HepG2 (cell line): ENCODE data around the gene RNF114. TPM values are rescaled to one million over a fixed set of nuclear protein-coding genes. Genes with fewer than 3 reads are reported as not detected.

Experiments used
- AGO1 ChIP-seq: fragments of 200-400 bp; formaldehyde crosslinking; IDR thresholded peaks from 2 replicates; pipeline ENCODE4 v1.6.1; 2017; ENCODE audit warnings: mild to moderate bottlenecking, low read depth, low read length, moderate library complexity; ENCODE audit not compliant: poor library complexity, severe bottlenecking
- ARNT ChIP-seq: fragments of 450-650 bp; IDR thresholded peaks from 2 replicates; pipeline ENCODE4 v1.6.1; 2017
- ATF2 ChIP-seq: sonication (generic); formaldehyde crosslinking; IDR thresholded peaks from 2 replicates; pipeline ENCODE4 v1.4.0; 2020; ENCODE audit warnings: missing genetic modification reagents
- ETV6 ChIP-seq: sonication (generic); formaldehyde crosslinking; conservative IDR thresholded peaks from 2 replicates; pipeline ENCODE4 v1.4.0; 2020; ENCODE audit warnings: missing genetic modification reagents
- HDAC1 ChIP-seq: sonication (generic); formaldehyde crosslinking; IDR thresholded peaks from 2 replicates; pipeline ENCODE4 v1.5.1; 2020; ENCODE audit warnings: mild to moderate bottlenecking, missing genetic modification reagents
- HNRNPK ChIP-seq: fragments of 200-400 bp; formaldehyde crosslinking; IDR thresholded peaks from 2 replicates; pipeline ENCODE4 v1.6.1; 2018; ENCODE audit warnings: low read length, low read depth, moderate library complexity, mild to moderate bottlenecking; ENCODE audit not compliant: poor library complexity, severe bottlenecking
- KDM3A ChIP-seq: IDR thresholded peaks from 2 replicates; pipeline ENCODE4 v1.6.1; 2018; ENCODE audit warnings: low read depth, missing compliant biosample characterization
- NKX3-1 ChIP-seq: sonication (generic); formaldehyde crosslinking; IDR thresholded peaks from 2 replicates; pipeline ENCODE4 v1.5.0; 2020; ENCODE audit warnings: missing genetic modification reagents
- PHF21A ChIP-seq: sonication (generic); formaldehyde crosslinking; IDR thresholded peaks from 2 replicates; pipeline ENCODE4 v1.5.0; 2020; ENCODE audit warnings: mild to moderate bottlenecking, missing genetic modification reagents
- RFX1 ChIP-seq: fragments of 450-650 bp; IDR thresholded peaks from 2 replicates; pipeline ENCODE4 v1.6.1; 2017
- SOX5 ChIP-seq: IDR thresholded peaks from 2 replicates; pipeline ENCODE4 v1.6.1; 2016; ENCODE audit warnings: borderline replicate concordance
- SP140L ChIP-seq: sonication (generic); formaldehyde crosslinking; IDR thresholded peaks from 2 replicates; pipeline ENCODE4 v1.4.0; 2020; ENCODE audit warnings: missing genetic modification reagents, borderline replicate concordance
- STAT6 ChIP-seq: sonication (generic); formaldehyde crosslinking; IDR thresholded peaks from 2 replicates; pipeline ENCODE4 v1.4.0; 2020; ENCODE audit warnings: missing genetic modification reagents, mild to moderate bottlenecking, borderline replicate concordance
- TBX2 ChIP-seq: sonication (generic); formaldehyde crosslinking; IDR thresholded peaks from 2 replicates; pipeline ENCODE4 v1.5.0; 2020; ENCODE audit warnings: missing genetic modification reagents, mild to moderate bottlenecking, borderline replicate concordance
- ZC3H4 ChIP-seq: sonication (generic); formaldehyde crosslinking; IDR thresholded peaks from 2 replicates; pipeline ENCODE4 v1.4.0; 2020; ENCODE audit warnings: missing genetic modification reagents, borderline replicate concordance
- ZMYM2 ChIP-seq: sonication (generic); formaldehyde crosslinking; IDR thresholded peaks from 2 replicates; pipeline ENCODE4 v1.8.0; 2022; ENCODE audit warnings: mild to moderate bottlenecking, missing genetic modification reagents
- ZNF12 ChIP-seq: sonication (generic); formaldehyde crosslinking; IDR thresholded peaks from 2 replicates; pipeline ENCODE4 v1.5.0; 2020; ENCODE audit warnings: missing genetic modification reagents
- ZNF280D ChIP-seq: sonication (generic); formaldehyde crosslinking; IDR thresholded peaks from 2 replicates; pipeline ENCODE4 v1.5.1; 2020; ENCODE audit warnings: mild to moderate bottlenecking, missing genetic modification reagents
- ZNF550 ChIP-seq: sonication (generic); formaldehyde crosslinking; IDR thresholded peaks from 2 replicates; pipeline ENCODE4 v1.4.0; 2020; ENCODE audit warnings: mild to moderate bottlenecking, missing genetic modification reagents, borderline replicate concordance
- ZNF619 ChIP-seq: sonication (generic); formaldehyde crosslinking; IDR thresholded peaks from 2 replicates; pipeline ENCODE4 v1.4.0; 2020; ENCODE audit warnings: mild to moderate bottlenecking, missing genetic modification reagents
- ZNF672 ChIP-seq: sonication (generic); formaldehyde crosslinking; IDR thresholded peaks from 2 replicates; pipeline ENCODE4 v1.8.1; 2022; ENCODE audit warnings: missing genetic modification reagents
- ZNF784 ChIP-seq: sonication (generic); formaldehyde crosslinking; IDR thresholded peaks from 2 replicates; pipeline ENCODE4 v1.5.1; 2020; ENCODE audit warnings: missing genetic modification reagents, mild to moderate bottlenecking, borderline replicate concordance
- polyA plus RNA-seq, 8 experiments: library from polyadenylated mRNA; depleted of rRNA in 3 of 8; stranded (reverse) in 7 of 8; unstranded in 1 of 8; fragments of >200 nt; fragmentation: Illumina TruSeq in 4 of 8; extraction: Trizol in 4 of 8; gene quantifications; 2 replicates each; pipeline versions ENCODE4 v1.2.1 to v1.2.3, GENCODE V29; 2011 to 2016; ENCODE audit warnings: low read depth in 4 of 8, missing spikeins in 1 of 8, mixed read lengths in 1 of 8; ENCODE audit not compliant: insufficient read depth in 1 of 8
- total RNA-seq, 5 experiments: library from RNA; depleted of rRNA; stranded (reverse); fragments of >200 nt; fragmentation: Illumina TruSeq; extraction: Trizol; gene quantifications; 2 replicates each; pipeline ENCODE4 v1.2.3, GENCODE V29; 2016; ENCODE audit warnings: low read depth in 1 of 5

Gene RNF114
- total and polyA plus RNA-seq, 2 of the 13 experiments (the other 11 are each of a cell fraction or from before 2014, with no cell fraction given), result 119 to 126 TPM

GRCh38 chr20:49937027-49937929 lies 1.1 kb downstream of the RNF114 start (continued):
- TF ChIP-seq RFX1, result no peak
- TF ChIP-seq ZNF12, result no peak
- no peak for TF ChIP-seq AGO1
- no peak for TF ChIP-seq KDM3A (CRISPR knock-in tag)
- no peak for TF ChIP-seq TBX2
- 0 out of 2 replicates have a peak, but pooled peaks have one; percentile 13 for TF ChIP-seq ATF2 (CRISPR knock-in tag)
- TF ChIP-seq ZNF619 (CRISPR knock-in tag), result no peak
- no peak; the same call in none of the 2 replicates for TF ChIP-seq HDAC1 (CRISPR knock-in tag)
- TF ChIP-seq ZC3H4 (CRISPR knock-in tag), result 0 out of 2 replicates have a peak, but pooled peaks have one; percentile 24
- no peak for TF ChIP-seq ARNT
- 0 out of 2 replicates have a peak, but pooled peaks have one; percentile 44 for TF ChIP-seq ZNF784
- TF ChIP-seq ZNF550 (CRISPR knock-in tag), result 0 out of 2 replicates have a peak, but pooled peaks have one; percentile 56
- TF ChIP-seq NKX3-1 (CRISPR knock-in tag), result peak; percentile 60; the same call in 1 of the 2 replicates
- TF ChIP-seq SOX5 (CRISPR knock-in tag), result no peak
- TF ChIP-seq ZNF672, result no peak
- no peak for TF ChIP-seq SP140L
- 0 out of 2 replicates have a peak, but pooled peaks have one; percentile 13 for TF ChIP-seq ZNF280D (CRISPR knock-in tag)
- no peak for TF ChIP-seq PHF21A (CRISPR knock-in tag)
- TF ChIP-seq HNRNPK, result no peak
- no peak for TF ChIP-seq ETV6 (CRISPR knock-in tag)
- TF ChIP-seq STAT6 (CRISPR knock-in tag), result no peak
- no peak for TF ChIP-seq ZMYM2
